Measurements from ENCODE around the gene CUX1.

DNA sequence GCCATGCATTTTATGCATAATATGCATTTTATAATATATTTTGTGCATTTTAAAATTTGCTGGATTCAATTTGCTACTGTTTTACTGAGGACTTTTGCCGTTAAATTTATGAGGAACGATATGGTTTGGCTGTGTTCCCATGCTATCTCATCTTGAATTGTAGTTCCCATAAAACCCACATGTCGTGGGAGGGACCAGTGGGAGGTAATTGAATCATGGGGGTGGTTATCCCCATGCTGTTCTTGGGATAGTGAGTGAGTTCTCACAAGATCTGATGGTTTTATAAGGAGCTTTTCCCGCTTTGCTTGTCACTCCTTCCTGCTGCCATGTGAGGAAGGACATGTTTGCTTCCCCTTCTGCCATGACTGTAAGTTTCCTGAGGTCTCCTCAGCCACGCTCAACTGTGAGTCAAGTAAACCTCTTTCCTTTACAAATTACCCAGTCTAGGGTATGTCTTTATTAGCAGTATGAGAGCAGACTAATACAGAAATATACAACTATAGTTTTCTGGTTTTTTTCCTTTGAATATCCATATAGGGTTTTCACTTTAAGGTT lies 267.9 kb downstream of the CUX1 start:
- TF ChIP-seq, protein P1, sequence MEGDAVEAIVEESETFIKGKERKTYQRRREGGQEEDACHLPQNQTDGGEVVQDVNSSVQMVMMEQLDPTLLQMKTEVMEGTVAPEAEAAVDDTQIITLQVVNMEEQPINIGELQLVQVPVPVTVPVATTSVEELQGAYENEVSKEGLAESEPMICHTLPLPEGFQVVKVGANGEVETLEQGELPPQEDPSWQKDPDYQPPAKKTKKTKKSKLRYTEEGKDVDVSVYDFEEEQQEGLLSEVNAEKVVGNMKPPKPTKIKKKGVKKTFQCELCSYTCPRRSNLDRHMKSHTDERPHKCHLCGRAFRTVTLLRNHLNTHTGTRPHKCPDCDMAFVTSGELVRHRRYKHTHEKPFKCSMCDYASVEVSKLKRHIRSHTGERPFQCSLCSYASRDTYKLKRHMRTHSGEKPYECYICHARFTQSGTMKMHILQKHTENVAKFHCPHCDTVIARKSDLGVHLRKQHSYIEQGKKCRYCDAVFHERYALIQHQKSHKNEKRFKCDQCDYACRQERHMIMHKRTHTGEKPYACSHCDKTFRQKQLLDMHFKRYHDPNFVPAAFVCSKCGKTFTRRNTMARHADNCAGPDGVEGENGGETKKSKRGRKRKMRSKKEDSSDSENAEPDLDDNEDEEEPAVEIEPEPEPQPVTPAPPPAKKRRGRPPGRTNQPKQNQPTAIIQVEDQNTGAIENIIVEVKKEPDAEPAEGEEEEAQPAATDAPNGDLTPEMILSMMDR (IDR thresholded peaks at IDR 0.05): no peak
- no peak for TF ChIP-seq POLR2A (IDR thresholded peaks at IDR 0.05)

Data from esophagus squamous epithelium (tissue), 4 donors.